ENCODE measurements around the gene RASL10B.
"Not testable (repeated sequence)": the region's sequence is repeated elsewhere in the genome, so short reads cannot be mapped to it uniquely, and the experiment has no call there.

Gene RASL10B, protein sequence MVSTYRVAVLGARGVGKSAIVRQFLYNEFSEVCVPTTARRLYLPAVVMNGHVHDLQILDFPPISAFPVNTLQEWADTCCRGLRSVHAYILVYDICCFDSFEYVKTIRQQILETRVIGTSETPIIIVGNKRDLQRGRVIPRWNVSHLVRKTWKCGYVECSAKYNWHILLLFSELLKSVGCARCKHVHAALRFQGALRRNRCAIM

DNA sequence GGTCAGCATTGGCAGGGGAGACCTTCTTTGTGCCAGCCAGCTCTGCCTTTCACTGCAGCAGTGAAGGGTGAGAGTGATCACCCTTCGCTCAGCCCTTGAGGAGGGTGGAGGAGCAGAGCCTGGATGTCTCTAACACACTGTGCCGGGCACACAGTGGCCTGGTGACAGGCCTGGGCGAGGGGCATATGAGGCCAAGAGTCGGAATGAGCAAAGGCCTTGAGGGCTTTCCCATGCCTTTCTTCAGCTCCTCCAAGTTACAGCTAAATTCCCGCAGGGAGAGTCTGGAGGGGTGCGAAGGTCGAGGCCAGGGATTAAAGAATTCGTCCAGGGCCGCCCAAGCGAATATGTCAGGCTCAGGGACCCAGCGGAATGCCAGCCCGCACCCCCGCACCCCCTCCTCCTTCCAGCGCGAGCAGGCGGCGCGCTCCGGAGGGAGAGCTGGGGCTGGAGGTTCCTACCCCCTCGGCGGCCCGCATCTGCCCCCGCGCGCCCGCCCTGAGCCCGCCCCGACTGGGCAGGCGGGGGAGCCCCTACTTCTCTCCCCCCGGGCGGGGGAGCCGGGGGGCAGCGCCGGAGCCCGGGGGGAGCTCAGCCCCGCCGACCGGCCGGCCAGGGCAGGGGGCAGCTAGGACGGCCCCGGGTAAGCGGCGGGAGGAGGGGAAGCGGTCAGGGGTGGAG is at the start of gene RASL10B:
TSS of gene RASL10B (plus strand) at position 401 of the 678 bp plus-strand sequence. CDS start 3,546 bp downstream, outside the sequence.
- peak within 1 kb of the TSS; percentile 60 for H3K4me3 ChIP-seq (ENCODE audit: low read depth, low read length)

DNA sequence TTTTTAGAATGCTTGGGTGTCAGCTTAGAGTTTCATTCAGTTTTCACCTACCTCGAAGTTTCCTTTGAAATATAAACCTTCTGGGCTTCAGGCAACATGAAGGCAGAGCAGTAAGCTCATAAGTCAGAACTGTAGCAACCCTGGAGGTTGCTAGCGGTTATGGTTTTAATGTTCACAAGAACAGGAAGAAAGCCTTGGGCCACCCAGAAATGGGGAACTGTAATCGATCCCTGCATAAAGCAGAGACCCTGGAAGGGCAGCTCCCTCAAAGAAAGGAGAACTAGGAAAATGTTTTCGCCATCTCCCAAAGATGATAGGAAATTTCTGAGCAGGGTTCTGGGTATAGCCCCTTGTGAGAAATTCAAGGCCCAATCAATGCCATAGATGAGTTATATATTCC is 47.8 kb upstream of the RASL10B start:
- H3K4me3 ChIP-seq (ENCODE audit: low read depth, low read length): no peak overlapping the region
- no peak for DNase-seq (ENCODE audit: low read depth)

More for the DNA sequence above, at the start of gene RASL10B:
- no peak for DNase-seq (ENCODE audit: low read depth)

DNA sequence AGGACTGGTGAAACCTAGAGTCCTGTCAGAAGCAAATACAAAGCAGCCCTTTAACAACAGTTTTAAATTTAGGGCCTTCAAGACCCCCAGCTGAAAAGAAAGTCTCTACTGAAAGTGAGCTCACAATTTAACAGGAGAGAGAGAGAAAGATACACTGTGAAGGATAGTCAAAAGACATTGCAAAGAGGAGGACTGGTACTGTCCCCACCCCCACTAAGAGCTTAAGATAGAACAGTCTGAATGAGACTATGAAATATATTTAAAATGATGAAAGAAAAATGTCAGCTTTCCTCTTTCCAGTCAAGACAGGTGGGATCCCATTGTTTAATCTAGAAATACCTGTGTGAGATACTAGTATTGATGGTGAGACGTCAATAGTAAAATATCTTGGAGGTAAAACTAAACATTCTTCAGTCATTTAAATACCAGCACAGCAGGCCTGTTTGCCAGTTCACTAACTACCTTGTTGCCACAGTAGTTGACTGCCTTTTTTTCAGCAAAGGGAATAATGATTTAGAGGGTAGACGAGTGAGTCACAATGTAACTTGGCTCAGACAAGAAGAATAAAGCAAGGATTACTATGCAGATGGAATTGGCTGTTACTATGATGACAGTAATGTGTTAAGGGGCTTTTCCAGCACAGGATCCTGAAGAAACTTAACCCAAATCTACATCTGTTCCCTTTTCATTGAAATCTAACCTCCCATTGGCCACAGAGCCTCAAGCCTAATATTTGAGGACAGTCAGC is 47.2 kb upstream of the RASL10B start:
- peak; percentile 28 for DNase-seq (ENCODE audit: low read depth)
- no peak overlapping the region for H3K4me3 ChIP-seq (ENCODE audit: low read depth, low read length)

DNA sequence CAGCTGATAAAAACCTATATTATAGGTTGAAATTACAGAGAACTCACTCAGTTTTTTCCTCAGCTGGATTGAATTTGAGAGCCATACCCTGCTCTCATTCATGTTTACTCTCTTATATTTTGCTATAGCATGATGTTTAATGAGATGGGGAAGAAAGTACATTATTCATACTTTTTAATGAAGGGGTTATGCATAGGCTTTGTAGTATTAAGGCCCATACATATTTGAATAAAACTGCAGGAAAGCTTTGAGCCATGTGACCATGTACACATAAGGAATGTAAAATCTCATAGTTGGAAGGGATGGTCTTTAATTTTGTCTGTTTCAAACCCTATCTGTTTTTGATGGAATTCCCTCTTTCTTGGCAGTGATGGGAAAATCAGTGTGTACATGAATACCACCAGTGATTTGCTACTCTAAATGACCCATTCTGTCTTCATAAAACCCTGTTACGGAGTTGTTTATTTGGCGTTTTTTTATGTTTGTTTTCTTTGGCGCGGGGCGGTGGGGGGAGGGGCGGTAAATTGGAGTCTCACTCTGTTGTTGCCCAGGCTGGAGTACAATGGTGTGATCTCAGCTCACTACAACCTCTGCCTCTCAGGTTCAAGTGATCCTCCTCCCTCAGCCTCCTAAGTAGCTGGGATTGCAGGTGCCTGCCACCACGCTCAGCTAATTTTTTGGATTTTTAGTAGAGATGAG is 38.8 kb upstream of the RASL10B start:
- DNase-seq (ENCODE audit: low read depth): no peak
- H3K4me3 ChIP-seq (ENCODE audit: low read depth, low read length): no peak overlapping the region

DNA sequence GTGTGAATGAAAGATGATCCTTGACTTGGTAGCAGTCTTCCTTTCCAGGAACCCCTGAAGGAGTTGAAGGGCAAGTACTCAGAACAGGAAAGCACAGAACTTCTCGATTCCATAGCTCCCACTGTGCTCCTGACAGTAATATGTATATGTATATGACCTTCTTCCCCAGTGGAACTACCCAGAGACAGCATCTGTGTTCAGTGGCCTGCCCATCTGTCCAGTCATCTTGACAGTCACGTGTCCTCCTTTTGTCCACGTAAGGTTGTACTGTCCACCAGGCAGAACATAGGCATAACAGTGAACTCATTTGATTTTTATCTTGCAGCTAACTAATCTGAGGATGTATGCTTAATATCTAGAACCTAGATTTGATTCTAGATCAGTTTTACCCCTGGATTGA is 37.8 kb upstream of the RASL10B start:
- no peak overlapping the region for H3K4me3 ChIP-seq (ENCODE audit: low read depth, low read length)
- no peak for DNase-seq (ENCODE audit: low read depth)

DNA sequence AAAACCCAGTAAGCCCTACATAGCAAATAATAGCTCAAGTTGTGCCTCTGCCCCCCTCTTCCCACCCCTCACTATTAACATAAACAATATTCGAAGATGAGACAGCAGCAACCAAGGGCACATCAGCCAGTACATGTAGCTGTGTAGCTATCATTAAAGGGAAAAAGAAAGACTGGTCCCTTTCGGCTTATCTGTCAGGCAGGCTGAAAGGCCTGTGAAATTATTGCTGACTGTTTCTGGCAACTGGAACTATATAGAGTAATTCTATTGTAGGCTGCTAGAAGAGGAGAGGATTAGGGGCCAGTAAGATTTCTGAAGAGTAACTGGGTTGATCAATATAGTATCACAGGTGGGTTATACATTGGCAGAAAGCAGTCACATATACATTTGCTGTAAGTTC is 36.5 kb upstream of the RASL10B start:
- no peak for DNase-seq (ENCODE audit: low read depth)
- H3K4me3 ChIP-seq (ENCODE audit: low read depth, low read length): no peak overlapping the region

DNA sequence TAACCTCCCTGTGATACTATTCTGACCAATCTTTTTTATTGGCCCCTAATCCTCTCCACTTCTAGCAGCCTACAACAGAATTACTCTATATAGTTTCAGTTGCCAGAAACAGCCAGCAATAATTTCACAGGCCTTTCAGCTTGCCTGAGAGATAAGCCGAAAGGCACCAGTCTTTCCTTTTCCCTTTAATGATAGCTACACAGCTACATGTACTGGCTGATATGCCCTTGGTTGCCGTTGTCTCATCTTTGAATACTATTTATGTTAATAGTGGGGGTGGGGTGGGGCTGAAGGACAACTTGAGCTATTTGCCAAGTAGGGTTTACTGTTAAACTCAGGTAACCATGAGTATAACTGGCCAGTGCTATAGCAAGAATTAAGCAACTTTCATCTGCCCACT is 35.8 kb upstream of the RASL10B start:
- no peak overlapping the region for H3K4me3 ChIP-seq (ENCODE audit: low read depth, low read length)
- DNase-seq (ENCODE audit: low read depth): no peak

DNA sequence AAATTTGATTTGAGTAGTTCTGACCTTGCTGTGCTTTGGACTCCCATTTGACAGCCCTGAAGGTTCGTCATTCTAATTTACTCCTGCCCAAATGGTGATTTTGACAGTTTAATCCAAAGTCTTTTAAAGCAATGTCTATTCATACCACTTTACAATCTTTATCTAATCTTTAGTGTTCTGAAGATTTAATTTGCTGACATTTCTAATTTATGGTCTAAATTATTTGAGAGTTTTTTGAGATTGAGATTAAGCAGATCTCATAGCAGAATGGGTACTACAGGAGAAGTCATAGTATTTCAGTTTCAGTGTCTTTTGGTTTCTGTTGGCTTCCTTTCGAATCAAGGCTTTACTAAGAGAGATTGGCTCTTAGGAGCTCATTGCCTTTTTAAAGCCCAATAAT is 32.6 kb upstream of the RASL10B start:
- no peak overlapping the region for H3K4me3 ChIP-seq (ENCODE audit: low read depth, low read length)
- DNase-seq (ENCODE audit: low read depth): no peak

DNA sequence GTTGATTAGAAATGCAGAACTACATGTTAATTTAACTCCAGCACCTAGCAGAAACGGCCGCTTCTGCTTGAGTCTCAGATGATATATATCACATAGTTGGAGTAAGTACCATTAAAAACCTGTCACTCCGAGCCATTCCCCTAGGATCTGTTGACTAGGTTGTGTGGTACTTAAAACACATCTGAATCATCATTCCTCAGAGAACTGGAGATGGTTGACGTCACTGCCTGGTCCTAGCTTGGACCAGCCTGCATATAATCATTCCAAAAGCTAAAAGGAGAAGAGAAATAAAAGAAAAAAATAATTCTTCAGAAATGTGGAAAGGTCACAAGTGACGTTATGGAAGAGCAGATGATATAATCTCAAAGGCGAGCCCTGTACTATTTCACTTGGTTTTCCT is 31.3 kb upstream of the RASL10B start:
- no peak overlapping the region for H3K4me3 ChIP-seq (ENCODE audit: low read depth, low read length)
- DNase-seq (ENCODE audit: low read depth): no peak

DNA sequence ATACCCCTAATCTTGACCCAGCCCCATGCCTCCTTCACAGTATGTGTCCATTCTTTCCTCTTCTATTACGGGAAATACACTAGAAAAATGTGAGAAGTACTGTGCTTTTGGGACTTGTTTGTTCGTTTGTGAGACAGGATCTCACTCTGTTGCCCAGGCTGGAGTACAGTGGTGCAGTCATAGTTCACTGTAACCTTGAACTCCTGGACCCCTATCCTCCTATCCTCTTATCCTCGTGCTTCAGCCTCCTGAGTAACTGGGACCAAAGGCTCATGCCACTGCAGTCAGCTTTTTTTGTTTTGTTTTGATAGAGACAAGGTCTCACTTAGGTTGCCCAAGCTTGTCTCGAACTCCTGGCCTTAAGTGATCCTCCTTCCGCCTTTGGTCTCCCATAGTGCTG is 29.9 kb upstream of the RASL10B start:
- H3K4me3 ChIP-seq (ENCODE audit: low read depth, low read length): no peak overlapping the region
- DNase-seq (ENCODE audit: low read depth): no peak

DNA sequence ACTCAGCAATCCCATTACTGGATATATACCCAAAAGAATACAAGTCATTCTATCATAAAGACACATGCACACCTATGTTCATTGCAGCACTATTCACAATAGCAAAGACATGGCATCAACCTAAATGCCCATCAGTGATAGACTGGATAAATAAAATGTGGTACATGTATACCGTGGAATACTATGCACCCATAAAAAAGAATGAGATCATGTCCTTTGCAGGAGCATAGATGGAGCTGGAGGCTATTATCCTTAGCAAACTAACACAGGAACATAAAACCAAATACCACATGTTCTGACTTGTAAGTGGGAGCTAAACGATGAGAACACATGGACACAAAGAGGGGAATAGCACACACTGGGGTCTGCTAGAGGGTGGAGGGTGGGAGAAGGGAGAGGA is 28.1 kb upstream of the RASL10B start:
- not testable (repeated sequence) for H3K4me3 ChIP-seq (ENCODE audit: low read depth, low read length); DNase-seq (ENCODE audit: low read depth)

DNA sequence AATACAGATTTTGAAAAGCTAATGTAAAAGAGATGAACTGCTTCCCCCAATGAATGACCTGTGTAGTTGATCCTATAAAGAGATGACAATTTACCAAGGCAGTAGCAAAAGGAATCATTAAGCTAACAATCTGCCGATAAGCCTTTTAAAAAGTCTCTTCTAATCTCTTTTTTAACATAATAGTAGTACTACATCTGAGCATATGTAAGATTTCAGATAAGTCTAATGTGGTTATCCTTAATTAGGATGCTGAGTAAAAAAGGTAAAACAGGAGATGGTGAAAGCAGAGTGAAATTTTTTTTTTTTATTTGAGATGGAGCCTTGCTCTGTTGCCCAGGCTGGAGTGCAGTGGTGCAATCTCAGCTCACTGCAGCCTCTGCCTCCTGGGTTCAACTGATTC is 26.2 kb upstream of the RASL10B start:
- H3K4me3 ChIP-seq (ENCODE audit: low read depth, low read length): no peak overlapping the region
- DNase-seq (ENCODE audit: low read depth): no peak

DNA sequence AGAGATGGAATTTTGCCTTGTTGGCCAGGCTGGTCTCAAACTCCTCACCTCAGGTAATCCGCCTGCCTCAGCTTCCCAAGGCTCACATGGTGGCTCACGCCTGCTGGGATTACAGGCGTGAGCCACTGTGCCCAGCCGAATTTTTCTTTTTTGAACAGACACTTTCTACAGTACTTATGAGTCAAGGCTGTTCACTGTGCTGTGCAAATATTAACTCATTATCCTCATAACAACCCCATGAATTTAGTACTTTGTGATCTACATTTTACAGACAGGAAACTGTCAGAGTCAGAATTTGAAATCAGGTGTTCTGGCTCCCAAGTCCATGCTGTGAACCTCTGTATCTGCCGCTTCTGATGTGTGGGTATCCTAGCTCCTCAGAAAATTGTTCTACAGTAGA is 25.7 kb upstream of the RASL10B start:
- DNase-seq (ENCODE audit: low read depth): no peak
- H3K4me3 ChIP-seq (ENCODE audit: low read depth, low read length): no peak overlapping the region

DNA sequence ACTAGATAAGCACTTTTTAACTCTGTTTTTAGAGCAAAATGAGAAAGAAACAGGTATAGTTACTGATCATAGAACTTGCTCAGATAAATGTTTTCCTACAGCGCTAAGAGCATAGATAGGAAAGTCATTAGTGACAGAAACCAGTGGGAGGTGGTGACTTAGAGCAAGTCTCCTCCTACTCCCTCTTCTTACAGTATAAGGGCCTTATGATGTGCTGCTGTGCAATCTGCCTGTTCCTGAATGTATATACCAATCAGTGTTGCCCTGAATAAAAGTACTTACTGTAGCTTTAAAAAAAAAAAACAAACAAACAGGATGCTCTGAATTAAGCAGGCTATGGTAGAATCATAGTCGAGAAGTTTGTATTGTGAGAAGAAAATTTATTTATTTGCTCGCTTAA is 23.3 kb upstream of the RASL10B start:
- H3K4me3 ChIP-seq (ENCODE audit: low read depth, low read length): no peak overlapping the region
- no peak for DNase-seq (ENCODE audit: low read depth)

DNA sequence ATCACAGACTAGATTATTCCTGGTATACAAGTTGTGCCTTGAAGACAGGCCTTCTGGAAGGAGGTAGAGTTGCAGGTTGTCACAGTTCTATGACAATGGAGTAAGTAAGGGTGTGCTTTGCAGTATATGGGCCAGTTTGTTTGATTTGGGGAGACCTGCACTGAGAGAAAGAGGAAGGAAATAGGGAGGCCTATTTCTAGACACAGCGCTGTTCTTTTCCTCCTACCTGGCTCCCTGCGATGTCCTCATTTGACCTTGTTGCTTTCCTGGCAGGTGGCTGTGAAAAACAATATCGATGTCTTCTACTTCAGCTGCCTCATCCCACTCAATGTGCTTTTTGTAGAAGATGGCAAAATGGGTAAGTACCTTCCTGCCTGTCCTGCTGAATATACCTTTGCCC is 22.5 kb upstream of the RASL10B start:
- no peak for DNase-seq (ENCODE audit: low read depth)
- no peak overlapping the region for H3K4me3 ChIP-seq (ENCODE audit: low read depth, low read length)

DNA sequence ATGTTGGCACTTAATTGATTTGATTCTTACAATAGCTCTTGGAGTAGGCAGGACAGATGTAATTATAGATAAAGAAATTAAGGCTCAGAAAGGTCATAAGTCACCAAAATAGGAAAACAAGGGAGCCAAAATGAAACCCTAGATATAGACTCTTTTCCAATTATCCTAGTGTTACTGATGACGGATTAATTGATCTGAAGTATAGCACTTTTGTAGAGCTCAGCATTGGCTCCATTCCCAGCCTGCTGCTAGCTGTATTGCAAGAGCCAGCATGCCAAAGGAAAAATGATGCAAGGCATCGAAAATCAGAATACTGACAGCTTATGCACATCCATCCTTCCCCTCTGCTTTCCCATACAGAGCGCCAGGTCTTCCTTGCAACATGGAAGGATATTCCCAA is 21.6 kb upstream of the RASL10B start:
- peak; percentile 67 for DNase-seq (ENCODE audit: low read depth)
- H3K4me3 ChIP-seq (ENCODE audit: low read depth, low read length): no peak overlapping the region

DNA sequence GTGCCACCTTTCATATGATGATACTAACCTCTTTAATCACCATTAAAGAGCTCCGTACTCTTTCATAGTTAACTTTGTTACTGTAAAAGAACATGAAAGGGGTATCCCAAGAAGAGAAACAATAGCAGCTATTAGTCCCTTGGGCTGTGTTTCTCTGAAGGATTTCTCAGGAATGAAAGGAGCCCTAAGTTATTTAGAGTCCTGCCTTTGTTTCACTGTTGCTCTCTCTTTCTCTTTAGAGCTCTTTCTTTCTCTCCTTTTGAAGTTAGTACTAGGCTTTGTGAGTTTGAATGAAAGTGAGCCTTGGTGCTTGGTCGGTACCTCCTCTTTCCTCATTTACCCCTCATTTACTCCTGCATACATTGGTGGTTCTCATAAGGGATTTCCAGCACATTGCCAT is 20.5 kb upstream of the RASL10B start:
- no peak for DNase-seq (ENCODE audit: low read depth)
- no peak overlapping the region for H3K4me3 ChIP-seq (ENCODE audit: low read depth, low read length)

DNA sequence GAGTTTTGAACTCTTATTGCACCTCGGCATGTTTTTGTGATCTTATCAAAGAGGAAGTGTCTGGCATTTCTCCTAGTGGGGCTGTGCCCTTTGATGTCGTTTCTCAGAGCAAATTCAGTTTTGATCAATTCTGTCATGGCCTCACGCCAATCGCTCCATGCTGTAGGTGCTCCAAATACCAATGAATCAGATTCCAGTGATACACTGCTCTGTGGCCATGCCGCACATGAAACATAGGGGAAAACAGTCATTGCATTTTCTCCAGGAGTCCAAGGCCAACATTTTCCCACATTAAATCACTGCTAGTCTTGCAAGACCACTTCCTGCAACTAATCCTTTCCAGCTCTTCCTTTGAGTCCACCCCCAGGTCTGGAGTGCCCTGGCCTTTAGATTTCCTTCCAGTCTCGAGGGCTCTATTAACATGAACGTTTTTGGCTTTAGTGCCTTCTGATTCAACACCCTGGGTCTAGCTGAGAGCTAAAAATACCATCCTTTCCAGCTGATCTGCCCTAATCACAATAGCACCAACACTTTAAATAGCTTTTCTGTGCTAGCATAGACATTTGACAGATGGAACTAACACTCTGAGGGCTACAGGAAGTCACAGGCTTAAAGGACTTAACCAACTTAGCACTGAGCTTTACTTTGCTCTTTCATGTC is 18.2 kb upstream of the RASL10B start:
- DNase-seq (ENCODE audit: low read depth): peak; percentile 95
- no peak overlapping the region for H3K4me3 ChIP-seq (ENCODE audit: low read depth, low read length)

DNA sequence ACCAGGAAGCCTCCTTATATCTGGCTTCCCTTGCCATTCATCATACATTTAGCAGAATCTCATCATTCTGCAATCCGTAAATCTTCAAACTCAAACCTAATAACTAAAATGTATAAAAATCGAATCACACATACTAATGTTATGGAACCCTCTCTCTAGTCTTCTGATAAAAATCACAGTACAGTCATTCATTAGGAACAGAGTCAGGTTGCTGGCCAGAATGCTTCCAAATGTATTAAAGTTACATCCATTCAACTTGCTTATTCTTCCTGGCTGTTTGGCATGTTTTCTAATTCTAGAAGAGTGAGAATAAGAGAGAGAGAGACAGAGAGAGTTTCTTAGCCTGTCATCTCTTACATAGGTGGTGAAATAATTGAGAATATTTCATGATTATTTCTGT is 16.5 kb upstream of the RASL10B start:
- no peak overlapping the region for H3K4me3 ChIP-seq (ENCODE audit: low read depth, low read length)
- no peak for DNase-seq (ENCODE audit: low read depth)

DNA sequence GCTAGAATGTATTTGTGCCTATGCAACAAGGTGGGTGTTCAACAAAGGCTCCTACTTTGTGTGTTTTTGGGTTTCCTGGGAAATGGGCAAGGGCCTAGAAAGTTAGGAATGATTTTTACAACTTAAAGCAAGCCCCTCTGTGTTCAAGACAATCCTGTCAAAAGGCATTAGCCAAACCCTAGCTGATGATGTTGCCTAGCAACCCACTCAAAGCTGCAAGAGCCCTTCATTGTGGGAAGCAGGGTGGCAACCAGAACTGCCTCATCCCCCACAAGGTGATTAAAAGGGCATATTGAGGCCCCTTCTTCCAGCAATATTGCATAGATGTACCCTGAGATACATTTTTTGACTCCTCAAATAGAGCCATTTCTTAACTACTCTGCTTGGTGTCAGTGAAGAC is 16.0 kb upstream of the RASL10B start:
- no peak for DNase-seq (ENCODE audit: low read depth)
- H3K4me3 ChIP-seq (ENCODE audit: low read depth, low read length): no peak overlapping the region

All from skeletal muscle cell (primary cell).